Fibroblast of skin of right quadriceps (primary cell): ENCODE results near the gene KCNK15.
"Not testable (repeated sequence)": the region's sequence is repeated elsewhere in the genome, so short reads cannot be mapped to it uniquely, and the experiment has no call there.

ENCODE experiments used
- DNase-seq: peaks from one replicate; pipeline ENCODE4 v3.0.0-alpha.2; 2013

Gene KCNK15

DNA sequence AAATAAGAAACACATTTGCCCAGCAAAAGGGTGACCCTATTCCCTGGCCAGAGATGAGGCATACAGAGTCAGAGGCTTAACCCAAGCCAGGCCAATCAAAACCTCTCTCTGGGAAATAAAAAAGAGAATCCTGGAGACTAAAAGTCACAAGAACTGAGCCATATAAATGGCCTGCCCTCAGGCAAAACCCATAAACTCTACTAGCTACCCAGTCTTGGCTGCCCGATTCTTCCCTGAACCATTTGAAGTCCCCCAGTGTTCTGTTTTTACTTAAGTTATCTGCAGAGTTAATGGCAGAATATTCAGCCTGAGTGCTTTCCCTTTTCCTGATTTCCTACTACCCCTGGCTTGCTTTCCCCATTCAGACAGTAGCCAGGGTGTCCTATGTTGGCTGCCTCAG is 13.9 kb downstream of the KCNK15 start:
- DNase-seq = no peak

DNA sequence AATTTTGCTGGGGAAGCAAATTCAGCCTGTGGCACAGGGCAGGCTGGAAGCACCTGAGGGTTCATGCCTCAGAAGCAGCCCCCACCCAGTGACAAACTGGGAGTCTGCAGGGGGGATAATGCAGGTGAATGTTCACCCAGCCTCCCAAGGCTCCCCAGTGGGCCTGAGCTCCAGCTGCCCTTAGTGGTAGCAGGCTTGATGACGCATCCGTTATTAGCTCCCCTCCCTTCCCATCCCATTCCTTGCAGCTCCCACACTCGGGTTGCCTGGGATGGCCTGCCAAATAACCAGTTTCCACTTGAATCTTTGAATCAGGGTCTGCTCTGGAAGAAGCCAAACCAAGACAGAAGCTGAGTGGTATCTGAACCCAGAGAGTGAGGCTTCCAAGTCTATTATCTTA is 15.8 kb downstream of the KCNK15 start:
- DNase-seq = no peak

DNA sequence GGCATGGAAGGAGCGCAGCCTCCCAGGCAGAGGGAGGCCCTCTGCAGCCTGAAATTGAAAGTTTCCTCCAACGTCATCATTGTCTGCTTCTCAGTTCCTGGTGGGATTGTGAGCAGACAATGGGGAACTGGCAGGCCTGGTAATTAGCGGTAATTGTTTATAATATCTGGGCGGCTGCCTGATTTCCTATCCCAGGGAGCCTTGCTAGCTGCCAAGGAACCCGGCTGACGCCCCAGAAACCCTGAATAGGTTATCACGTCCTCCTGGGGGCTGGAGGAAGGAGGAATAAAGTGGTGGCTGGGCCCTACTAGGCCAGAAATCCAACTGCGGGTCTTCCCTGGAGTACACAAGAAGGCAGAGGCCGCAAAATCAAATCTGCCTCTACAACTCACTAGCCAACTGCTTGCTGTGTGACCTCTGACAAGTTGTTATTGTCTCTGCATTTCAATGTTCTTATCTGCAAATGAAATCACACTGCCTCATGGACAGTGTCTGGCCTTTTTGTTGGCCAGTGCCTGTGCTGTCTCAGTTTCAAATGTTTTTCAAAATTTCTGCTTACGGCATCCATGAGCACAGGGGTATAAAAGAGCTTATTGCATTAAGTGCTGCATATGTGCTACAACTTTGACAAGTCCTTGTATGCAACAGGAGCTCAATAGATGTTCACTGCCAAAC is 16.9 kb downstream of the KCNK15 start:
- no peak for DNase-seq

DNA sequence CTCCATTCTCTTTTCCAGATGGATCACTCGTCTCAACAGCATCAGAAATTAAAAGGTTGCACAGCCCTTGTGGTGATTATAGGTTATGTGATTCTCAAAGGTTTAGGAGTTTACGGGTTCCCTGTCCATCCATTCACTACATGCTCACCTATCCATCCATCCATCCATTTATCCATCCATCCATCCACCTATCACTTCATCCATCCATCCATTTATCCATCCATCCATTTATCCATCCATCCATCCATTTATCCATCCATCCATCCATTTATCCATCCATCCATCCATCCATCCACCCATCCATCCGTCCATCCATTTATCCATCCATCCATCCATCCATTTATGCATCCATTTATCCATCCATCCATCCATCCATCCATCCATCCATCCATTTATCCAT is 18.1 kb downstream of the KCNK15 start:
- DNase-seq = not testable (repeated sequence)

GRCh38 chr20:44765091-44765490 is 19.4 kb downstream of the KCNK15 start:
- no peak for DNase-seq

DNA sequence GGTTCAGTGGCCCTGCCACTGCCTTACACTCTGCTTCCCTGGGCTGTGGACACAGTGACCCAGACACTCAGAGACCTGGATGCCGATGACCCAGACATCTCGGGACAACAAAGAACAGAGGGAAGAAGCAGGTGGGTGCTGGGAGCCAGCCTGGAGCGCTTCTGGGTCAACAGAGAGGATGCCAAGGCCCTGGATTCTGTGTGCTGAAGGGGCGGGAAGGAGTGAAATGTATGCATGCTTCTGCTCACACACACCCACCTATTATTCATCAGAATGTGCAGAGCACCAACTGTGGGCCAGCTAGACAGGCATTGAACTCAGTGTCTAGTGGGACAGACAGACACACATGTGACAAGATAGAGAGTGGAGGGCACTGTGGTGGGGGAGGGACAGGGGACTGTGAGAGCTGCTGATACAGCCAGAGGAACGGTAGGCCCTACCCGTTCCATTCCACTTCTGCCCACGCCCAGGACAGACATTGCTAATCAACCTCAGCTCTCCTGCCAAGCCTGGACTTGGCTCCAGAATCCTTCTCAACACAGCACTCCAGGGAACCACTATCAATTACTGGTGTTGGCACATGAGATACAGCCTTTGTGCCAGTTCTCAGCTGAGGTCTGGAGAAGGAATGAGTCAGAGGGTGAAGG is 20.2 kb downstream of the KCNK15 start:
- DNase-seq = no peak

DNA sequence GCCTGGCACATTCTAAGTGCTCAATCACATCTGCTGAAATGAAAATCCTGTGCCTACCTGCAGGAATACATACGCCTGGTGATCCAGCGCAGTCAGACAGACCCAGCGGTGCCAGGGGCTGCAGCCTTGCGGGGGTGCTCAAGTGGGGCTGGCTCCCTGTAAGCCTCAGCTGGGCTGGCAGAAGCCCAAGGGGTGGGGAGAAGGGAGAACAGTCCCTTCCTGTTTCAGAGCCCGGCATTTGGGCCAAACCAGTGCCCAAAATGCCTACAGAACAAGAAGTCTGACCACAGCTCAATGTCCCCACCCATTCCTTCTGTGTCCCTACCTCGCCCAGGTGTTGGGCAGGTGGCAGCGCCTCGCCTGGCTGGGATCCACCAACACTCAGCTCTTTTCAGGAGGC is 22.6 kb downstream of the KCNK15 start:
- no peak for DNase-seq

GRCh38 chr20:44768854-44769480 is 23.3 kb downstream of the KCNK15 start:
- no peak for DNase-seq

GRCh38 chr20:44769481-44769863 is 23.8 kb downstream of the KCNK15 start:
- DNase-seq = no peak

- DNase-seq = no peak
Observed at GRCh38 chr20:44770484-44771171, 25.0 kb downstream of the KCNK15 start.

DNA sequence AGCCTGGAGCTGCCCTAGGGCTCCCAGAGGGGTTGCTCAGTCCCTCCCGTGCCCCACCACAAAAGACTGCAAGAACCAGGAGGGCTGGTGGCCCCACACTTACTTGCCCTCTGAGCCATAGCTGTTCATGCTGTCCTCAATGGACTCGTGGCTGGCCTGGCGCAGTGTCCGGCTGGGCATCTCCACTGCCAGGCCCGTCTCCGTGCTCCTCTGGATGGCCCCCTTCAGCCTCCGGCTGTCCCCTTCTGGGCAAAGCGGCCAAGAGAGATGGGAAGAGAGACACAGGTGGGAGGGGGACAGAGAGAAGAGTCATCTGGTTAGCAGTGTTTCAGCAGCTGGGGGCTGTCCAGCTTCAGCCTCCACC is 25.5 kb downstream of the KCNK15 start:
- no peak for DNase-seq

DNA sequence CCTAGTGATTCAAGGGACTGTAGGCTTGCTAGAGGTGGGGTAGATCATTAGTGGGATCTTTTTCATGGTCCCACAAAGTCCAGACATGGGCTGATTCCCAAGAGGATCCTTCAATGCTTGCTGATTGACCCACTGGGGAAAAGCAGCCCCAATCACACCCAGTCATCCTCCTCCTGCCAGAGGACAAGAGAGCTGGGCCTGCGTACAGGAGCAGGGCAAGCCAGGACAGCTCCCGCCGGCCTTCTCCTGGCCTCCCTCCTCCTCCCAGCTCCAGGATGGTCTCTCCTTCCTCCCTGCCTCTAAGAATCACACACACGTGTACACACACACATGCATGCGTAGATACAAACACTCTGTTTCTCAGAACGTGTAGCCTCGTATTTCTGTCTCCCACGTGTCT is 27.0 kb downstream of the KCNK15 start:
- DNase-seq = no peak

GRCh38 chr20:44773070-44773829 is 27.6 kb downstream of the KCNK15 start:
- DNase-seq = no peak

DNA sequence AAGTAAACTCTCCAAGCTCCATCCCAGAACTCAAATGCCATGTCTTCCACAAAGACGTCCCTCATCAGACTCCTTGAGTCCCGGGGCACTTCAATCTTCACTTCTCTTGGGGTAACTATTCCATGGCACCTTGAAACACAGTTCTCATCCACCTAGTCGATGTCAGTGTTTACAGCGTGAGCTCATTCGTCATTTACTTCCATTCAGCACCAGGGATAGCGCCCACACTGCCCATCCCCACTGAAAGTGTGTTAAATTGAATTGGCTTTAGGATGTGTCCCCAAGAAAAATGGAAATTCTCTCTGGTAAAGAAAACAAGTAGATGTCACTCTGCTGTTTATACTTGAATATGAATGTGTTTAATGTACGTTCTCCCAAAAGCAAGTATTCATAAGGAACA is 31.3 kb downstream of the KCNK15 start:
- peak; percentile 23 for DNase-seq

DNA sequence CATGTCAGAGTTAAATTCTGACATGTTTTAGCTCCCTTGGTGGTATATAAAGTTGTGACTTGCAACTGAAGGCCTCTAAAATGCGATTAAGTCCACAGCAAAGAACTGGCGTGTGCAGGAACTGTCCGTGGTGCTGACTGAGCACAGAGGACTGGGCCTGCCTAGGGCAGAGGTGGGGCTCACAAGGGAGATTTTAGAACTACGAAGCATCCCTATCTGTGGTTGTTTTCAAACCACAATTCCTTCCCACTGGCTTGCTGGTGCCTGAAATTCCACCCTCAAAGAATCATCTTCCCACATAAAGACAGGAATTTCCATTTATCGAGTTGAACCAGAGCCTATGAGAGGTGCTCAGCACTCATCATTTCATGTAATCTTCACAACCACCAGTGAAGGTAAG is 34.6 kb downstream of the KCNK15 start:
- DNase-seq = peak; percentile 51

GRCh38 chr20:44781118-44781517 is 35.5 kb downstream of the KCNK15 start:
- no peak for DNase-seq

GRCh38 chr20:44781791-44782190 is 36.1 kb downstream of the KCNK15 start:
- DNase-seq = no peak

DNA sequence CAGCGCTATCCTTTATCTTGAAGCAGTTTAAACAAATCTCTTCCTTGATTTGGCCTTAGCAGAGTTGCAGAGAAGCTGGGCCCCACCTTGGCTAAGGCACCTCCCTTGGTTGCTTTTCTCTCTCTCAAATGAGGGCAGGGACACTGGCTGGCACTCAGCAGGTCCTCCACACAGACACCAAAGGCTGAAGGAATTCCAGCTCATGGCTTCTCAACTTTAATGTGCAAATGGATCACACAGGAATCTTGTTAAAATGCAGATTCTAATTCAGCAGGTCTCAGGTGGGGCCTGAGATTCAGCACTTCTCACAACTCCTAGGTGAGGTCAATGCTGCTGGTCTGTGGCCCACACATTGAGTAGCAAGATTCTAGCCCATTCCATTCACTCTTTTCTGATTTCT is 39.0 kb downstream of the KCNK15 start:
- no peak for DNase-seq

GRCh38 chr20:44785768-44786167 is 40.1 kb downstream of the KCNK15 start:
- DNase-seq = no peak

GRCh38 chr20:44787299-44787698 is 41.6 kb downstream of the KCNK15 start:
- DNase-seq = no peak

DNA sequence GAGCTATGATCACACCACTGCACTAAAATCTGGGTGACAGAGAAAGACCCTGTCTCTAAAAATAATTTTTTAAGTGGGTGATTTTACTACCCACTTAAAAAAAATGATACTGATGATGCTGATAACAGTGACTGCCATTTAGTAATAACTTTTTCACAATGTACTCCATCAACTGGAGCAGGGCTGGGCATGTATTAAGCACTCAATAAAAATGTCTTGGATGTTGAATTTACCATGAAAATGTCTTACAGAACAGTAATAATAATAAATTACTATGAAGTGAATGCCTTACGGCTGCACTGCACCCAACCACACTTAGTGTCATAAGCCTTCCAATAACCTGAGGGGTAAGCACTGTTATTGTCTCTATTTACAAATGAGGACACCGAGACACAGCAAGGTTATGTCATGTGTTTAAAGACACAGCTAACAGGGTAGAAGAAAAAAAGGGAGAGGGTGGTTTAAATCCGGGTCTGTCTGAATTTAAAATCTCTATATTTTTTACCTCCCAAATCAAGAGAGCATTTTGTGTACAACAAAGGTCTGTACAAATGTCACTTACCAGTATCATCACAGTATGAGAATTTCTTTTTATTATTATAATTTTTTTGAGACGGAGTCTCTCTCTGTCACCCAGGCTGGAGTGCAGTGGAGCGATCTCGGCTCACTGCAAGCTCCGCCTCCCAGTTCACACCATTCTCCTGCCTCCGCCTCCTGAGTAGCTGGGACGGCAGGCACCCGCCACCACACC is 43.2 kb downstream of the KCNK15 start:
- no peak for DNase-seq

DNA sequence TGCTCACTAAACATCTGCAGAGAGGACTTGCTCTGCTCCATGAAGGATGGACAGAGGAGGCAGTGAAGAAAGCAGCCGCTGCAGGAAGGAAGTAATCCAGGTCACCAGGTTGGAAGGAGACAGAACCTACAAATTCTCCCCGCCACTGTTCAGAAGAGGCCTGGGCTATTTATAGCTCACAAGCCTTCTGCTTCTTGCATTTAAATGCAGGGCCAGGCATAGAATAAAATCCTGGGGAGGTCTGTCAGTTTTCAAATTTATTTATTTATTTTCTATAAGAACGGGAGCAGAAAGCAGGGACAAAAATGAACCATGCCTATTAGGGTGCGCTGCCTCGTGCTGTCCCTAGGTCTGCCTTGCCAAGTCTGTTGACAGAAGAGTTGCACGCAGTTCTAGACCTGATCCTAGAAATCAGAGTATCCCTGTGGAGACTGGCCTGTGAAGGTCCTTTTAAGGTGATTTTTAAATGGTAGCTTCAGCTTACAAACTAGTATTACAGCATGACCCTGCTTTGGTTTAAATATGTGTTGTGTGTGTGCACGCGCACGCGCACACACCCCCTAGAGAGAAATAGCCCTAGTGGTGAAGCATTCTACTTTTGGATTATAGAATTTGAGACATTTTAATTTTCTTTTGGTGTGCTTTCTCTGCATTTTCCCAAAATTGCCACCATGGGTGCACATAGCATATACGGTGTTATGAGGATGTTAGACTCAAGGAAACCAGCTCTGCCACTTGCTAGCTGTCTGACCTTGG is 45.2 kb downstream of the KCNK15 start:
- no peak for DNase-seq
